Astrocyte (in vitro differentiated cells and primary cell): ENCODE results near the gene ZNRF1.

ENCODE experiments used
- CTCF ChIP-seq: IDR thresholded peaks from 2 replicates; pipeline ENCODE4 v1.5.1; 2011; ENCODE audit warnings: low read depth, mild to moderate bottlenecking, inconsistent platforms, low read length, moderate library complexity; ENCODE audit not compliant: insufficient read depth
- EZH2 ChIP-seq: IDR thresholded peaks from 2 replicates; pipeline ENCODE4 v1.6.1; 2012; ENCODE audit warnings: mild to moderate bottlenecking, low read length, inconsistent platforms; ENCODE audit not compliant: insufficient read depth

GRCh38 chr16:75107505-75107904, 108.7 kb downstream of the ZNRF1 start:
- TF ChIP-seq EZH2 (no peak), CTCF (no peak)
